ENCODE measurements around the gene MED17.
"Not testable (repeated sequence)": the region's sequence is repeated elsewhere in the genome, so short reads cannot be mapped to it uniquely, and the experiment has no call there.

Gene MED17

DNA sequence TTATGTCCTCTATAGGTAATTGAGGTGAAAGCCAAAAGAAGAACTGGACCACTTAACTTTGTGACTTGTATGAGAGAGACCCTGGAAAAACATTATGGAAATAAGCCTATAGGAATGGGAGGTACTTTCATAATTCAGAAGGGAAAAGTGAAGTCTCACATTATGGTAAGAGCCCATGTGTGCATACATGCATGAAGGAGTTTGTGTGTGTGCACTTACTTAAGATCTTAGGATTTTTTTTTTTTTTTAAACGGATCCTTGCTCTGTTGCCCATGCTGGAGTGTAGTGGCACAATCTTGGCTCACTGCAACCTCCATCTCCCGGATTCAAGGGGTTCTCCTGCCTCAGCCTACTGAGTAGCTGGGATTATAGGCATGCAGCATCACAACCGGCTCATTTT is 26.8 kb upstream of the MED17 start:
- no peak overlapping the region for H3K9ac ChIP-seq
- no peak overlapping the region for H3K4me2 ChIP-seq (ENCODE audit: low read length)
- H3K36me3 ChIP-seq (ENCODE audit: control insufficient read depth, insufficient read depth, low read length), result no peaks in the 10 kb centered on the region
- H3K27me3 ChIP-seq (ENCODE audit: control insufficient read depth, insufficient read depth, low read length), result no peaks in the 10 kb centered on the region
- no peaks in the 10 kb centered on the region for H3K79me2 ChIP-seq
- H2AFZ ChIP-seq, result no peak overlapping the region
- no peak overlapping the region for H3K4me3 ChIP-seq (ENCODE audit: low read depth, low read length)
- TF ChIP-seq, protein P1, sequence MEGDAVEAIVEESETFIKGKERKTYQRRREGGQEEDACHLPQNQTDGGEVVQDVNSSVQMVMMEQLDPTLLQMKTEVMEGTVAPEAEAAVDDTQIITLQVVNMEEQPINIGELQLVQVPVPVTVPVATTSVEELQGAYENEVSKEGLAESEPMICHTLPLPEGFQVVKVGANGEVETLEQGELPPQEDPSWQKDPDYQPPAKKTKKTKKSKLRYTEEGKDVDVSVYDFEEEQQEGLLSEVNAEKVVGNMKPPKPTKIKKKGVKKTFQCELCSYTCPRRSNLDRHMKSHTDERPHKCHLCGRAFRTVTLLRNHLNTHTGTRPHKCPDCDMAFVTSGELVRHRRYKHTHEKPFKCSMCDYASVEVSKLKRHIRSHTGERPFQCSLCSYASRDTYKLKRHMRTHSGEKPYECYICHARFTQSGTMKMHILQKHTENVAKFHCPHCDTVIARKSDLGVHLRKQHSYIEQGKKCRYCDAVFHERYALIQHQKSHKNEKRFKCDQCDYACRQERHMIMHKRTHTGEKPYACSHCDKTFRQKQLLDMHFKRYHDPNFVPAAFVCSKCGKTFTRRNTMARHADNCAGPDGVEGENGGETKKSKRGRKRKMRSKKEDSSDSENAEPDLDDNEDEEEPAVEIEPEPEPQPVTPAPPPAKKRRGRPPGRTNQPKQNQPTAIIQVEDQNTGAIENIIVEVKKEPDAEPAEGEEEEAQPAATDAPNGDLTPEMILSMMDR (IDR thresholded peaks at IDR 0.05), result no peak
- H3K4me1 ChIP-seq, result no peaks in the 10 kb centered on the region
- no peak overlapping the region for H3K27ac ChIP-seq
- H3K9me3 ChIP-seq (ENCODE audit: control insufficient read depth, low read length), result no peaks in the 10 kb centered on the region

DNA sequence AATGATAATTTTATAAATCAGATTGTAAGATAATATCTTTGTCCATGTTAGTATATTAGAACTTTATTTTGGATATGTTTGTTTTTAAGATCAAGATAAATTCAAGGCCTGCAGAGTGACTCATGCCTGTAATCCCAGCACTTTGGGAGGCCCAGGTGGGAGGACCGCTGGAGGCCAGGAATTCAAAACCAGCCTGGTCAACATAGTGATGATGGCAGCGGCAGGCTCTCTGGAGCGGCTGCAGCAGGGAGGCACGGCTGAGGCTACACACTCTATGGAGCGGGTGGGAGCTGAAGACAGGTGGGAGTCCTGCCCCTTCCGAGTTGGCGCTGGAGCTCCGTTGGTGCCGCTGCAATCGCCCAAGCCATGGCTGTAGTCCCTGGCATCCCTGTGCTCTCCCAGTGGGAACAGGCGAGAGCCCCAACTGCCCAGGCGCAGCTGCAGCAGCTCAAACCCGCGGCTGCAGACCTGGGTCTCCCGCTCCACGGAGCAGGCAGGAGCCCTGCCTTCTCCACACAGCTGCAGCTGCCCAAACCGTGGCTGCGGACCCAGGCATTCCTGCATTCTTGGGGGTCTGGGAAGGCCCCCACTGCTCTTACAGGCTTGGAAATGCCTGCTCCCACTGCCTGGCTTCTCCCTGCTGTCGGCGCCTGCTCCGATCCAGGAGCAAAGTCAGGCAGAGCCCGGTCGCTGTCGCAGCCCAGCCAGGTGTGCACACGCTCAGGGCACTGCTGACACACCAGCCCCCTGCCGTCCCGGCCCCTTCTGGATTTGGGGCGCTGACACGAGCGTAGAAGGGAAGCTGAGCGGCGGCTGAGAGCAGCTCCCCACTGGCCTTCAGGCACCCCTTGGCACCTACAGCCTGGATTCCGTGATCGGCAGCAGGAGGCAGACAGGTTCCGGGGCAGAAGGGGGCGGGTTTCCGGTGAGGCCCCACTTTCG is 25.9 kb upstream of the MED17 start:
- no peaks in the 10 kb centered on the region for H3K4me1 ChIP-seq
- no peaks in the 10 kb centered on the region for H3K27me3 ChIP-seq (ENCODE audit: control insufficient read depth, insufficient read depth, low read length)
- no peaks in the 10 kb centered on the region for H3K79me2 ChIP-seq
- H3K27ac ChIP-seq, result no peak overlapping the region
- no peak overlapping the region for H2AFZ ChIP-seq
- no peak overlapping the region for H3K4me2 ChIP-seq (ENCODE audit: low read length)
- no peaks in the 10 kb centered on the region for H3K9me3 ChIP-seq (ENCODE audit: control insufficient read depth, low read length)
- no peaks in the 10 kb centered on the region for H3K36me3 ChIP-seq (ENCODE audit: control insufficient read depth, insufficient read depth, low read length)
- H3K9ac ChIP-seq, result no peak overlapping the region
- TF ChIP-seq, protein P1 (IDR thresholded peaks at IDR 0.05), result no peak
- no peak overlapping the region for H3K4me3 ChIP-seq (ENCODE audit: low read depth, low read length)

DNA sequence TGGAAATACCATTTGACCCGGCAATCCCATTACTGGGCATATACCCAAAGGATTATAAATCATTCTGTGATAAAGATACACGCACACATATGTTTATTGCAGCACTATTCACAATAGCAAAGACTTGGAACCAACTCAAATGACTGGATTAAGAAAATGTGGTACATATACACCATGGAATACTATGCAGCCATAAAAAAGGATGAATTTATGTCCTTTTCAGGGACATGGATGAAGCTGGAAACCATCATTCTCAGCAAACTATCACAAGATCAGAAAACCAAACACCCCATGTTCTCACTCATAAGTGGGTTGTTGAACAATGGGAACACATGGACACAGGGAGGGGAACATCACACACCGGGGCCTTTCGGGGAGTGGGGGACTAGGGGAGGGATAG is 25.0 kb upstream of the MED17 start:
- not testable (repeated sequence) for H2AFZ ChIP-seq; H3K27ac ChIP-seq; H3K4me2 ChIP-seq (ENCODE audit: low read length); H3K9ac ChIP-seq; H3K27me3 ChIP-seq (ENCODE audit: control insufficient read depth, insufficient read depth, low read length); H3K79me2 ChIP-seq; H3K4me3 ChIP-seq (ENCODE audit: low read depth, low read length); H3K4me1 ChIP-seq; H3K36me3 ChIP-seq (ENCODE audit: control insufficient read depth, insufficient read depth, low read length); H3K9me3 ChIP-seq (ENCODE audit: control insufficient read depth, low read length)

DNA sequence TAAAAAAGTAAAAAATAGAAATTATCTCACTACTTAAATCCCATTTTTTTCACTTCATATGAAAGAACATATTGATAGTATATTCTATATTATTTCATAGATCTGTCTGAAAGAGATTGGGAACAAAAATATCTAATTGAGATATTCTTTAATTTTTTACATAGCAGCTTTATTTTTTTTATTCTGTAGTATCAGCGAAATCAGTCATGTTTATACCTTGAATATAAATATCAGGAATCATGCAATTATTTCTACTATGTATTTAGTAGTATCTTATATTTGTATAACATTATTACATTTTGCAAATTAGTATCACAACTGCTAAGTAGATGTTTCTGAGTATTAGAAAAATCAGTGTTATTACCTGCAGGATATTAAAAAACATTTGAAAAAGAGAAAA is 22.2 kb upstream of the MED17 start:
- TF ChIP-seq, protein P1 (IDR thresholded peaks at IDR 0.05), result no peak
- H3K27me3 ChIP-seq (ENCODE audit: control insufficient read depth, insufficient read depth, low read length), result no peaks in the 10 kb centered on the region
- no peak overlapping the region for H3K4me3 ChIP-seq (ENCODE audit: low read depth, low read length)
- H3K36me3 ChIP-seq (ENCODE audit: control insufficient read depth, insufficient read depth, low read length), result no peaks in the 10 kb centered on the region
- no peak overlapping the region for H3K4me2 ChIP-seq (ENCODE audit: low read length)
- no peaks in the 10 kb centered on the region for H3K9me3 ChIP-seq (ENCODE audit: control insufficient read depth, low read length)
- no peak overlapping the region for H3K27ac ChIP-seq
- H2AFZ ChIP-seq, result no peak overlapping the region
- H3K79me2 ChIP-seq, result no peaks in the 10 kb centered on the region
- no peaks in the 10 kb centered on the region for H3K4me1 ChIP-seq
- H3K9ac ChIP-seq, result no peak overlapping the region

DNA sequence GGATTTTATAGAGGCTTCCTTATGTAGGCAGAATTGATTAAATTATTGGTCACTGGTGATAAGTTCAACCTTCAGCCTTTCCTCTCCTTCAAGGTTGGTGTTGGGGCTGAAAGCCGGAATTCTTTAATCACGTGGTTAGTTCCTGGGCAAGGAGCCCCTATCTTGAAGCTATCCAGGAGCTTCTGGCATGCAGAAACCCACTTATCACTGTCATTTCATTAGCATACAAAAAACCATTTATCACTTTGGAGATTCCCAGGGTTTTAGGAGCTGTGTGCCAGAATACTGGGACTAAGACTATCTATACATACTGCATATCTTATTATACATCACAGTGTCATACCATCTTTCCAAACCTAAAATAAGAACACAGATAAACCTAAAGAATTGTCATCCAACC is 18.5 kb upstream of the MED17 start:
- Histone ChIP-seq H3K36me3 (ENCODE audit: control insufficient read depth, insufficient read depth, low read length) (no peaks in the 10 kb centered on the region), H3K79me2 (no peaks in the 10 kb centered on the region), H3K9me3 (ENCODE audit: control insufficient read depth, low read length) (no peaks in the 10 kb centered on the region), H3K27ac (no peak overlapping the region), H3K9ac (no peak overlapping the region), H3K4me3 (ENCODE audit: low read depth, low read length) (no peak overlapping the region), H3K4me2 (ENCODE audit: low read length) (no peak overlapping the region), H3K4me1 (no peaks in the 10 kb centered on the region), H3K27me3 (ENCODE audit: control insufficient read depth, insufficient read depth, low read length) (no peaks in the 10 kb centered on the region), H2AFZ (no peak overlapping the region)
- TF ChIP-seq, protein P1 (IDR thresholded peaks at IDR 0.05), result no peak

Measured in parathyroid adenoma (tissue), 2 donors.